ENCODE results near the gene HOXB5. TPM values are rescaled to one million over a fixed set of nuclear protein-coding genes. Genes with fewer than 3 reads are reported as not detected.

Gene HOXB5
- total and polyA plus RNA-seq, 2 donors (not counting 1 experiment from before 2014, with no cell fraction given) = not detected

DNA sequence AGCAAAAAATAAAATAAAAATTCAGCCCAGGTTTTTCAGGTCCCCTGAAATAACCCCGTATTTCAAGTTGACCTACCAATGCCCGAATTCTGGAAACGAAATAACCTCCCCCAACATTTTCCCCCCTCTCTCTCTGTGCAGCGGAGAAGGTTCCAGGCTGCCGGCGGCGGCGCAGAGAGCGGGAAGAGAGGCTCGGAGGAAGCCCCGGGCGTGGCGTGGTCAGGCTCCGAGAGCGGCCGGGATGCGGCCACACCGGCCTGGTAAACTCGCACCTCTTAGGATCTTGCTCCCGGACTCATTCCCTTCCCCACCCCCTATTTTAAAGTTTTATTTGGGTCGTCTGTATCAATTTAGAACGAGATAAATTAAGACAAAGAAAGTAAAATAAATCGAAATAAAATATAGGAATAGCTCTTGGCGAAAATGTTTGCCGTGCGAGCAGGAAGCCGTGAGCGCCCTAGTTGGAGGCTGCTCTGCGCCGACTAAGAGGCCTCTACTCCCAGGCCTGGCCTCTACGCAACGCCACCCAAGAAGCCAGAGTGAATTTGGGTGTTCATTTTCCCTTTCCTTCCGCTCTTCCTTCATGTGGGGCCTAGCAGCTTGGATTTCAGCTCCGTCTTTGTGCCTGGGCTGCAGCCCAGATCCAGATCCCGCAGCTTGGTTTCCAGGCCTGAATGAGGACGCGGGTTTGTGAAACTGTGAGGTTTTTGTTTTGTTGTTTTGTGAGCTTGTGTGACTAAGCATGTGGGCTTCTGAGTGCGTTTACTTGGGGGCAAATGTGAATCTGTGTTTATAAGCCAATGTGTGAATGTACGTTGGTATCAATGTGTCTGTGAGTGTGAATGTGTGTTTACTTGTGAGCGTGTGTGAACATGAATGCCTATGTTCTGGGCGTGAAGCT lies 12.7 kb upstream of the HOXB5 start:
- peaks cover 62% of the 10 kb centered on the region for H3K27me3 Mint-ChIP-seq
- no peak overlapping the region for H3K27ac Mint-ChIP-seq
- no peak overlapping the region for H3K4me2 ChIP-seq (replicated peaks; ENCODE audit: low read depth, low read length, poor library complexity, severe bottlenecking)
- no peak overlapping the region for H2AFZ ChIP-seq (ENCODE audit: insufficient read depth, low read depth, low read length, poor library complexity, severe bottlenecking)
- H3K4me1 Mint-ChIP-seq = peaks cover 13% of the 10 kb centered on the region
- intact Hi-C loops (cut with micrococcal nuclease) = no loop called here
- H3K36me3 ChIP-seq (replicated peaks in 1 of 2; ENCODE audit: control extremely low read depth in 1 of 2, control insufficient read depth in 1 of 2, extremely low read depth in 1 of 2, insufficient read depth in 2 of 2, low read length in 1 of 2) = no peaks in the 10 kb centered on the region
- peaks cover 2 to 92% (median 68%) of the 10 kb centered on the region in 4 experiments for H3K27me3 ChIP-seq (replicated peaks in 1 of 4; ENCODE audit: control extremely low read depth in 1 of 4, control insufficient read depth in 3 of 4, insufficient read depth in 4 of 4, low read length in 3 of 4)
- H3K4me3 ChIP-seq (ENCODE audit: control extremely low read depth in 1 of 5, extremely low read depth in 1 of 5, insufficient read depth in 1 of 5, low read depth in 2 of 5, low read length in 4 of 5) = no peak overlapping the region
- H3K9ac ChIP-seq (ENCODE audit: low read length) = no peak overlapping the region
- 89% methylated on average over 29 of the region's 41 CpGs for WGBS (ENCODE audit: insufficient coverage)
- DNase-seq = no peak
- ATAC-seq (ENCODE audit: low read depth) = no peak
- no peak overlapping the region for H3K27ac ChIP-seq (ENCODE audit: low read length in 2 of 2)
- CTCF ChIA-PET = interaction anchor here (1.3 to 1.9 kb wide), 3 partner anchors 13 to 18 kb away, joined by 3 to 8 read pairs (median 5); partner anchors contain the start of gene HOXB5
- peaks cover 0 to 35% (median 0%) of the 10 kb centered on the region in 3 donors for H3K9me3 ChIP-seq (ENCODE audit: control extremely low read depth in 1 of 3, control insufficient read depth in 2 of 3, insufficient read depth in 1 of 3, low read length in 2 of 3)
- no peak for TF ChIP-seq EZH2 (IDR thresholded peaks at IDR 0.05; ENCODE audit: borderline replicate concordance, insufficient read depth, low read depth, low read length, poor library complexity, severe bottlenecking)
- TF ChIP-seq, protein P1, sequence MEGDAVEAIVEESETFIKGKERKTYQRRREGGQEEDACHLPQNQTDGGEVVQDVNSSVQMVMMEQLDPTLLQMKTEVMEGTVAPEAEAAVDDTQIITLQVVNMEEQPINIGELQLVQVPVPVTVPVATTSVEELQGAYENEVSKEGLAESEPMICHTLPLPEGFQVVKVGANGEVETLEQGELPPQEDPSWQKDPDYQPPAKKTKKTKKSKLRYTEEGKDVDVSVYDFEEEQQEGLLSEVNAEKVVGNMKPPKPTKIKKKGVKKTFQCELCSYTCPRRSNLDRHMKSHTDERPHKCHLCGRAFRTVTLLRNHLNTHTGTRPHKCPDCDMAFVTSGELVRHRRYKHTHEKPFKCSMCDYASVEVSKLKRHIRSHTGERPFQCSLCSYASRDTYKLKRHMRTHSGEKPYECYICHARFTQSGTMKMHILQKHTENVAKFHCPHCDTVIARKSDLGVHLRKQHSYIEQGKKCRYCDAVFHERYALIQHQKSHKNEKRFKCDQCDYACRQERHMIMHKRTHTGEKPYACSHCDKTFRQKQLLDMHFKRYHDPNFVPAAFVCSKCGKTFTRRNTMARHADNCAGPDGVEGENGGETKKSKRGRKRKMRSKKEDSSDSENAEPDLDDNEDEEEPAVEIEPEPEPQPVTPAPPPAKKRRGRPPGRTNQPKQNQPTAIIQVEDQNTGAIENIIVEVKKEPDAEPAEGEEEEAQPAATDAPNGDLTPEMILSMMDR (IDR thresholded peaks at IDR 0.05) = no peak
- no peaks in the 10 kb centered on the region for H4K20me1 ChIP-seq (ENCODE audit: control insufficient read depth, insufficient read depth, low read length, poor library complexity, severe bottlenecking)
- POLR2A ChIA-PET = no interaction called here
- peaks cover 27 to 30% of the 10 kb centered on the region in 2 donors for H3K4me1 ChIP-seq (ENCODE audit: control insufficient read depth in 2 of 2, insufficient read depth in 2 of 2, low read length in 2 of 2)
- H3K9me3 Mint-ChIP-seq (ENCODE audit: insufficient read depth) = no peaks in the 10 kb centered on the region
- H3K79me2 ChIP-seq (ENCODE audit: control insufficient read depth, insufficient read depth, low read length) = no peaks in the 10 kb centered on the region
- H3K4me3 Mint-ChIP-seq = no peak overlapping the region

DNA sequence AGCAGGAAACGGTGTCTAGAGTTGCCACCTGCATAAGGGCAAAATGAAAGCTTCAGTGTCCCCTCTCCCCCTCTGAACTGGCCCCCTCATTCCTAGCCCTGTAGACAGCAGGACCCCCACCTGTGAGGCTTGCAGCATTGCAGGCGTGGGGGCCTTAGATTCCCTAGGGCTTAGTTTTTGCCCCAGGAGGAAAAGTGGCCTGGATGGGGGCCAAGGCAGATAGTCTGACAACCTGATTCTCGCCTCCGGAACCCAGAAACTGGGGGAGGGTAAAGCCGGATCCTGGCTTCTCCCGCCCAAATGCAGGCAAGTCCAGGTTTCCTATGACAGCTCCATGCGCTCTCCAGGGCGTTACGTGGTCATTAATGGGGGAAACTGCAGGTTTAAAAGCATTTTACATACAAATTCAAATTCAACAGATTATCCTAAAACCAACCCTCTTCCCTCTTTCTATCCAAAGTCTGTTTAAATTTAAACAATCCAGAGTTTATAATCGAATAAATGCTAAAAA lies 11.9 kb upstream of the HOXB5 start:
- intact Hi-C loops (cut with micrococcal nuclease) = no loop called here
- Mint-ChIP-seq H3K9me3 (ENCODE audit: insufficient read depth) (no peaks in the 10 kb centered on the region), H3K27me3 (peaks cover 64% of the 10 kb centered on the region), H3K4me1 (peaks cover 7% of the 10 kb centered on the region), H3K4me3 (no peak overlapping the region), H3K27ac (no peak overlapping the region)
- H3K9ac ChIP-seq (ENCODE audit: low read length) = no peak overlapping the region
- H3K9me3 ChIP-seq (ENCODE audit: control extremely low read depth in 1 of 3, control insufficient read depth in 2 of 3, insufficient read depth in 1 of 3, low read length in 2 of 3) = peaks cover 0 to 30% (median 0%) of the 10 kb centered on the region in 3 donors
- ChIA-PET POLR2A (no interaction called here), CTCF (no interaction called here)
- H3K79me2 ChIP-seq (ENCODE audit: control insufficient read depth, insufficient read depth, low read length) = no peaks in the 10 kb centered on the region
- WGBS (ENCODE audit: insufficient coverage) = 79% methylated on average over 5 of the region's 10 CpGs
- peaks cover 20 to 22% of the 10 kb centered on the region in 2 donors for H3K4me1 ChIP-seq (ENCODE audit: control insufficient read depth in 2 of 2, insufficient read depth in 2 of 2, low read length in 2 of 2)
- H3K4me2 ChIP-seq (replicated peaks; ENCODE audit: low read depth, low read length, poor library complexity, severe bottlenecking) = no peak overlapping the region
- peaks cover 2 to 91% (median 69%) of the 10 kb centered on the region in 4 experiments for H3K27me3 ChIP-seq (replicated peaks in 1 of 4; ENCODE audit: control extremely low read depth in 1 of 4, control insufficient read depth in 3 of 4, insufficient read depth in 4 of 4, low read length in 3 of 4)
- H3K4me3 ChIP-seq (ENCODE audit: control extremely low read depth in 1 of 5, extremely low read depth in 1 of 5, insufficient read depth in 1 of 5, low read depth in 2 of 5, low read length in 4 of 5) = no peak overlapping the region
- DNase-seq (no peak), ATAC-seq (ENCODE audit: low read depth) (no peak)
- TF ChIP-seq EZH2 (IDR thresholded peaks at IDR 0.05; ENCODE audit: borderline replicate concordance, insufficient read depth, low read depth, low read length, poor library complexity, severe bottlenecking) = no peak
- TF ChIP-seq, protein P1 (IDR thresholded peaks at IDR 0.05) = no peak
- H3K27ac ChIP-seq (ENCODE audit: low read length in 2 of 2) = no peak overlapping the region
- no peak overlapping the region for H2AFZ ChIP-seq (ENCODE audit: insufficient read depth, low read depth, low read length, poor library complexity, severe bottlenecking)
- H4K20me1 ChIP-seq (ENCODE audit: control insufficient read depth, insufficient read depth, low read length, poor library complexity, severe bottlenecking) = no peaks in the 10 kb centered on the region
- no peaks in the 10 kb centered on the region for H3K36me3 ChIP-seq (replicated peaks in 1 of 2; ENCODE audit: control extremely low read depth in 1 of 2, control insufficient read depth in 1 of 2, extremely low read depth in 1 of 2, insufficient read depth in 2 of 2, low read length in 1 of 2)
